CD8-positive, alpha-beta memory T cell (primary cell): ENCODE data around the gene TNS1. TPM values are rescaled to one million over a fixed set of nuclear protein-coding genes. Genes with fewer than 3 reads are reported as not detected.

ENCODE experiments used
- CTCF ChIA-PET: fragments of 350-600 bp; sonication (Branson Sonifier 250); formaldehyde crosslinking; loops from one replicate; lab custom pipeline; 2021; ENCODE audit warnings: antibody characterized with exemption; lab: Charles Lee
- POLR2A ChIA-PET: fragments of 350-600 bp; sonication (Branson Sonifier 250); formaldehyde crosslinking; loops from one replicate; lab custom pipeline; 2021; ENCODE audit warnings: antibody characterized with exemption; lab: Charles Lee
- DNase-seq, 5 donors: peaks; one replicate each; pipeline versions ENCODE4 v3.0.0 to v3.0.0-alpha.2; 2020 to 2022; ENCODE audit warnings: mixed read lengths in 1 of 5
- H3K27ac ChIP-seq: one replicate; pipeline ENCODE4 v1.7.0; 2013; ENCODE audit warnings: low read depth, mild to moderate bottlenecking, low read length, moderate library complexity
- H3K27me3 ChIP-seq: 2 replicates; pipeline ENCODE4 v1.7.0; 2013; ENCODE audit warnings: low read length, mild to moderate bottlenecking; ENCODE audit not compliant: insufficient read depth, poor library complexity, severe bottlenecking
- H3K36me3 ChIP-seq: 2 replicates; pipeline ENCODE4 v1.7.0; 2013; ENCODE audit warnings: mild to moderate bottlenecking, low read length, moderate library complexity; ENCODE audit not compliant: insufficient read depth
- H3K4me1 ChIP-seq: 2 replicates; pipeline ENCODE4 v1.7.0; 2013; ENCODE audit warnings: mild to moderate bottlenecking, low read length, moderate library complexity; ENCODE audit not compliant: insufficient read depth
- H3K4me3 ChIP-seq: 2 replicates; pipeline ENCODE4 v1.7.0; 2013; ENCODE audit warnings: mild to moderate bottlenecking, low read length
- H3K9me3 ChIP-seq: 2 replicates; pipeline ENCODE4 v1.7.0; 2013; ENCODE audit warnings: mild to moderate bottlenecking, low read length
- H3K27ac Mint-ChIP-seq, 8 donors: one replicate each; pipeline ENCODE4 v1.8.0; 2020 to 2021; ENCODE audit warnings: mixed read lengths in 8 of 8, mild to moderate bottlenecking in 6 of 8, inconsistent platforms in 3 of 8, moderate library complexity in 3 of 8
- H3K27me3 Mint-ChIP-seq, 2 donors: one replicate each; pipeline ENCODE4 v1.8.0; 2020 to 2021; ENCODE audit warnings: mixed read lengths in 2 of 2, mild to moderate bottlenecking in 1 of 2, moderate library complexity in 1 of 2
- H3K36me3 Mint-ChIP-seq, 3 donors: one replicate each; pipeline ENCODE4 v1.8.0; 2020 to 2021; ENCODE audit warnings: mixed read lengths in 3 of 3, inconsistent platforms in 1 of 3, mild to moderate bottlenecking in 1 of 3
- H3K4me1 Mint-ChIP-seq, 3 donors: one replicate each; pipeline ENCODE4 v1.8.0; 2020 to 2021; ENCODE audit warnings: mixed read lengths in 3 of 3, inconsistent platforms in 1 of 3, mild to moderate bottlenecking in 1 of 3
- H3K4me3 Mint-ChIP-seq, 7 donors: one replicate each; pipeline ENCODE4 v1.8.0; 2020 to 2021; ENCODE audit warnings: mixed read lengths in 7 of 7, mild to moderate bottlenecking in 6 of 7, moderate library complexity in 4 of 7, inconsistent platforms in 2 of 7
- H3K9me3 Mint-ChIP-seq, 5 donors: one replicate each; pipeline ENCODE4 v1.8.0; 2020 to 2022; ENCODE audit warnings: mixed read lengths in 5 of 5, mild to moderate bottlenecking in 3 of 5, moderate library complexity in 2 of 5, inconsistent platforms in 1 of 5
- polyA plus RNA-seq: library from polyadenylated mRNA; unstranded; fragments of 300-500 nt; fragmentation: Illumina TruSeq; gene quantifications from one replicate; pipeline ENCODE4 v1.2.3, GENCODE V29; 2021
- total RNA-seq, 2 experiments: library from RNA; stranded (reverse); gene quantifications; one replicate each; pipeline ENCODE4 v1.2.3, GENCODE V29; 2021

TNS1 gene
- total and polyA plus RNA-seq, 3 experiments from 2014 or later: 1.1 to 1.8 TPM; not detected in 1

- peak in 1 of 5 donors; percentile 41 for DNase-seq
- Histone ChIP-seq H3K9me3 (no peaks in the 10 kb centered on the region), H3K4me1 (no peaks in the 10 kb centered on the region), H3K27me3 (no peaks in the 10 kb centered on the region), H3K4me3 (no peak overlapping the region), H3K27ac (no peak overlapping the region), H3K36me3 (no peaks in the 10 kb centered on the region)
- ChIA-PET CTCF (no interaction called here), POLR2A (no interaction called here)
- Mint-ChIP-seq H3K9me3 (no peaks in the 10 kb centered on the region), H3K36me3 (no peaks in the 10 kb centered on the region), H3K4me3 (no peak overlapping the region), H3K4me1 (no peaks in the 10 kb centered on the region), H3K27ac (peak overlapping the region in 1 of 8 donors; percentile 9), H3K27me3 (peaks cover 8 to 21% of the 10 kb centered on the region in 2 donors)
These were observed 44.5 kb downstream of the TNS1 start for GRCh38 chr2:217958206-217958883.

DNA sequence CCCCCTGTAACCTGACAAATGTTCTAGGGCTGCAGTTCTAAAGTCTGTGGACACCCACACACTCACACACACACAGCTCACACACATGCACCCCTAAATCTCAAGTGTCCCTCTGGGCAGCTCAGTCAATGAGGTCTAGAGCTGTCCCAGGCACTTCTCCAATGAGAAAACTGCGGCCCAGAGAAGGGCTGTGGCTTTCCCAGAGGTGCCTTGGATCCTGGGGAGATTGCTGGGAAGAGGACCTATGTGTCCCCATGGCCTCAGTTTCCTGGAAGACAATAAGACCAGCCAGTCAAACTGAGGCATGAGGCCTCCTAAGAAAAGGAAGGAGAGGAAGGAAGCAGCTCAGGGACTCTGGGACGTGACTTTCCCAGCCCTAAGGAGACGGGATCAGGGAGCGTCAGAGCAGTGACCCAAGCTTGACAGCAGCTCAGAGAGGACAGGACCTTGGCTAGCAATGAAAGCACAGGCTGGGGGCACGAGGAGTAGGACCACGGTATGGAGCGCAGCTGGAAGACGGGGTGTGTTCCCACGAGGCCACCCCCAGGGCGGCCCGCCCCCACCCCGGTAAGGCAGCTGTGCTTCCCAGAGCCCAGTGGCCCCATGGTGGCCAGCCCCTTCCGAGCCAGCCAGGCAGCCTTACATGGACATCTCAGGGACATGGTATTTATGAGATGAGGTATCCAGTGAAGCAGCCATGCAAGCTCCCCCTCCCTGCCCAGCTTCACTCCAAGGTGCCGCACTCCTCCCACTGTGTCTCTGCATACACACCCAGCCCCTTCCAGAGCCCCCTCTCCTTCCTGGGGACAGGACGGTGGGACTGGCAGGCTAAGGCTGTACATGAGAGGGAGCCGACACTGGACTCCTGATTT, 46.0 kb downstream of the TNS1 start:
- CTCF ChIA-PET: no interaction called here
- Histone ChIP-seq H3K4me3 (no peak overlapping the region), H3K27me3 (no peaks in the 10 kb centered on the region), H3K4me1 (no peaks in the 10 kb centered on the region), H3K9me3 (no peaks in the 10 kb centered on the region), H3K27ac (no peak overlapping the region), H3K36me3 (no peaks in the 10 kb centered on the region)
- Mint-ChIP-seq H3K27me3 (peaks cover 8 to 27% of the 10 kb centered on the region in 2 donors), H3K36me3 (no peaks in the 10 kb centered on the region), H3K27ac (peak overlapping the region in 2 of 8 donors; percentile 24 to 44), H3K9me3 (no peaks in the 10 kb centered on the region), H3K4me1 (no peaks in the 10 kb centered on the region), H3K4me3 (no peak overlapping the region)
- POLR2A ChIA-PET: no interaction called here
- no peak for DNase-seq

- peaks cover 8 to 36% of the 10 kb centered on the region in 2 donors for H3K27me3 Mint-ChIP-seq
- H3K4me1 ChIP-seq: no peaks in the 10 kb centered on the region
- H3K9me3 Mint-ChIP-seq: no peaks in the 10 kb centered on the region
- H3K9me3 ChIP-seq: no peaks in the 10 kb centered on the region
- DNase-seq: no peak
- ChIA-PET POLR2A (no interaction called here), CTCF (no interaction called here)
- H3K4me3 ChIP-seq: no peak overlapping the region
- no peaks in the 10 kb centered on the region for H3K36me3 Mint-ChIP-seq
- H3K4me3 Mint-ChIP-seq: no peak overlapping the region
- no peaks in the 10 kb centered on the region for H3K27me3 ChIP-seq
- H3K27ac ChIP-seq: no peak overlapping the region
- no peaks in the 10 kb centered on the region for H3K4me1 Mint-ChIP-seq
- peak overlapping the region in 1 of 8 donors; percentile 24 for H3K27ac Mint-ChIP-seq
- no peaks in the 10 kb centered on the region for H3K36me3 ChIP-seq
These were observed 46.8 kb downstream of the TNS1 start for GRCh38 chr2:217955881-217956493.

GRCh38 chr2:217954971-217955740, 47.6 kb downstream of the TNS1 start:
- no peak overlapping the region for H3K4me3 ChIP-seq
- no peaks in the 10 kb centered on the region for H3K4me1 ChIP-seq
- no peaks in the 10 kb centered on the region for H3K9me3 ChIP-seq
- H3K27me3 ChIP-seq: no peaks in the 10 kb centered on the region
- Mint-ChIP-seq H3K4me3 (no peak overlapping the region), H3K36me3 (no peaks in the 10 kb centered on the region), H3K9me3 (no peaks in the 10 kb centered on the region), H3K27me3 (peaks cover 8 to 37% of the 10 kb centered on the region in 2 donors), H3K27ac (no peak overlapping the region), H3K4me1 (no peaks in the 10 kb centered on the region)
- DNase-seq: no peak
- POLR2A ChIA-PET: no interaction called here
- H3K36me3 ChIP-seq: no peaks in the 10 kb centered on the region
- CTCF ChIA-PET: no interaction called here
- no peak overlapping the region for H3K27ac ChIP-seq

DNA sequence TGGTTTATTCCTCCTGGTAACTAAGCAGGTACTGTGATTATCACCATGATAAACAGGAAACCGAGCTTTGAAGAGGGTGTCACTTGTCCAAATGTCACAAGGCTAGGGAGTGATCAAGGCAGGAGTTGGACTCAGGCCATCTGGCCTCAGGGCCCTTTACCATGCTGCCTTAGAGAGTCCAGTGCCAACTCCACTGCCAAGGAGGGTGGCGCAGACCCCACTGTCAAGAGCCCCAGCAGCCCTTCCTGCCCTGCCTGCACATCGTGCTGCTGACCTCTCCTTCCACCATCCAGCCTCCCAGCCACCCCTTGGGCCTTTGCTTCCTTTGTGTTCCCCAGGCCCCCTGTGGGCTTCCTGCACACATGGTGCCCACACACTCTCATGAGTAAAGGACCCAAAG, 48.3 kb downstream of the TNS1 start:
- H3K27me3 ChIP-seq: no peaks in the 10 kb centered on the region
- ChIA-PET CTCF (interaction anchor here (1.2 kb wide), 1 partner anchor 33 kb away, joined by 3 read pairs; no protein-coding TSS in a partner anchor), POLR2A (no interaction called here)
- Mint-ChIP-seq H3K9me3 (no peaks in the 10 kb centered on the region), H3K4me1 (no peaks in the 10 kb centered on the region), H3K4me3 (no peak overlapping the region), H3K27me3 (peaks cover 8 to 37% of the 10 kb centered on the region in 2 donors), H3K27ac (no peak overlapping the region), H3K36me3 (no peaks in the 10 kb centered on the region)
- DNase-seq: no peak
- no peaks in the 10 kb centered on the region for H3K36me3 ChIP-seq
- H3K4me3 ChIP-seq: no peak overlapping the region
- H3K4me1 ChIP-seq: no peaks in the 10 kb centered on the region
- H3K9me3 ChIP-seq: no peaks in the 10 kb centered on the region
- no peak overlapping the region for H3K27ac ChIP-seq

DNA sequence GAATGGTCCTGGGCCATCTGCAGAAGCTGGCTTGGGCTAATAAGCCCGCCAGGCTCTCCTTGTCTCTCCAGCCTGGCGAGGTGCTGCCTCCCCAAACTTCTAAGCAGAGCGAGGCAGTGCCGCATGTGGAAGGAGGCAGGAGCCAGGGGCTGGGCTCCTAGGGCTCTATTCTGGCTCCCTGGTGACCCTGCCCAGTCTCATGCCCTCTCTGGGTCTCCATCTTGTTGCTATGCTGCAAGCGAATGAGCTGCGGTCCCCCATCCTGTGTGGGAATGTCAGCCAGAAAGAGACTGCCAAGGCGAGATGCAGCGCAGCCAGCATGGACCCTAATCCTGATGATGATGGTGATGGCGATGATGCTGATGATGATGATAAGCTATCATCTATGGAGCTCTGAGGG, 48.7 kb downstream of the TNS1 start:
- no peaks in the 10 kb centered on the region for H3K4me1 Mint-ChIP-seq
- H3K4me3 ChIP-seq: no peak overlapping the region
- no peak for DNase-seq
- H3K4me3 Mint-ChIP-seq: no peak overlapping the region
- H3K9me3 ChIP-seq: no peaks in the 10 kb centered on the region
- no peaks in the 10 kb centered on the region for H3K36me3 ChIP-seq
- no peaks in the 10 kb centered on the region for H3K9me3 Mint-ChIP-seq
- no peaks in the 10 kb centered on the region for H3K4me1 ChIP-seq
- ChIA-PET POLR2A (no interaction called here), CTCF (interaction anchor here (1.2 kb wide), 1 partner anchor 33 kb away, joined by 3 read pairs; no protein-coding TSS in a partner anchor)
- H3K27ac Mint-ChIP-seq: no peak overlapping the region
- peaks cover 8 to 37% of the 10 kb centered on the region in 2 donors for H3K27me3 Mint-ChIP-seq
- H3K27me3 ChIP-seq: no peaks in the 10 kb centered on the region
- no peak overlapping the region for H3K27ac ChIP-seq
- no peaks in the 10 kb centered on the region for H3K36me3 Mint-ChIP-seq

- H3K4me1 ChIP-seq: no peaks in the 10 kb centered on the region
- Mint-ChIP-seq H3K4me1 (no peaks in the 10 kb centered on the region), H3K4me3 (no peak overlapping the region), H3K9me3 (no peaks in the 10 kb centered on the region), H3K36me3 (no peaks in the 10 kb centered on the region), H3K27me3 (peaks cover 8 to 40% of the 10 kb centered on the region in 2 donors), H3K27ac (no peak overlapping the region)
- DNase-seq: no peak
- H3K4me3 ChIP-seq: no peak overlapping the region
- no peak overlapping the region for H3K27ac ChIP-seq
- CTCF ChIA-PET: interaction anchor here (1.2 kb wide), 1 partner anchor 34 kb away, joined by 3 read pairs; no protein-coding TSS in a partner anchor
- POLR2A ChIA-PET: no interaction called here
- H3K27me3 ChIP-seq: no peaks in the 10 kb centered on the region
- no peaks in the 10 kb centered on the region for H3K36me3 ChIP-seq
- H3K9me3 ChIP-seq: no peaks in the 10 kb centered on the region
These were observed 49.3 kb downstream of the TNS1 start for GRCh38 chr2:217953531-217953932.
